GM12873 (cell line): ENCODE data around the gene CDCP1.

Experiments used
- TF ChIP-seq, protein P1 (sequence below): IDR thresholded peaks from 2 replicates; pipeline ENCODE4 v1.5.1; 2012; ENCODE audit warnings: low read depth, mild to moderate bottlenecking, moderate library complexity, low read length, control low read depth; ENCODE audit not compliant: insufficient read depth; ENCODE audit errors: missing control alignments

CDCP1 gene

DNA sequence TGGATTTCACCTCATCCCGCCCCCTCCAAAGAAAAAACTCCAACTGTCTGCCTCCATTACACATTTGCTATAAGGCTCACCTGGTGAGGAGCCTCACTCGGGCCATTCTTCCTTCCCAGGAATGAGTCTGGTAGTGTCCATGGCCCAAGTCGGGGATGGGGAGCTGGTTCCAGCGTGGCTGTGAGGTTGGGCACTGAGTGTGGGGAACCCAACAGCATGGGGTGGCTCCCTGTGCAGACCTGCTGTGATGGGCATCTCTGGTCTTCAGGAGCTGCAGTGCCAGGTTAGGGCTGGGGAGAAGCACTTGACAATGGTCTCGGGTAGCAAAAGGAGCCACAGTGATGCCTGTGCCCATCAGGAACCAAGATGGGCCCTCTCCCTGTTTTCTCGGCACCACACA is 40.7 kb upstream of the CDCP1 start:
- TF ChIP-seq, protein P1, sequence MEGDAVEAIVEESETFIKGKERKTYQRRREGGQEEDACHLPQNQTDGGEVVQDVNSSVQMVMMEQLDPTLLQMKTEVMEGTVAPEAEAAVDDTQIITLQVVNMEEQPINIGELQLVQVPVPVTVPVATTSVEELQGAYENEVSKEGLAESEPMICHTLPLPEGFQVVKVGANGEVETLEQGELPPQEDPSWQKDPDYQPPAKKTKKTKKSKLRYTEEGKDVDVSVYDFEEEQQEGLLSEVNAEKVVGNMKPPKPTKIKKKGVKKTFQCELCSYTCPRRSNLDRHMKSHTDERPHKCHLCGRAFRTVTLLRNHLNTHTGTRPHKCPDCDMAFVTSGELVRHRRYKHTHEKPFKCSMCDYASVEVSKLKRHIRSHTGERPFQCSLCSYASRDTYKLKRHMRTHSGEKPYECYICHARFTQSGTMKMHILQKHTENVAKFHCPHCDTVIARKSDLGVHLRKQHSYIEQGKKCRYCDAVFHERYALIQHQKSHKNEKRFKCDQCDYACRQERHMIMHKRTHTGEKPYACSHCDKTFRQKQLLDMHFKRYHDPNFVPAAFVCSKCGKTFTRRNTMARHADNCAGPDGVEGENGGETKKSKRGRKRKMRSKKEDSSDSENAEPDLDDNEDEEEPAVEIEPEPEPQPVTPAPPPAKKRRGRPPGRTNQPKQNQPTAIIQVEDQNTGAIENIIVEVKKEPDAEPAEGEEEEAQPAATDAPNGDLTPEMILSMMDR = no peak

DNA sequence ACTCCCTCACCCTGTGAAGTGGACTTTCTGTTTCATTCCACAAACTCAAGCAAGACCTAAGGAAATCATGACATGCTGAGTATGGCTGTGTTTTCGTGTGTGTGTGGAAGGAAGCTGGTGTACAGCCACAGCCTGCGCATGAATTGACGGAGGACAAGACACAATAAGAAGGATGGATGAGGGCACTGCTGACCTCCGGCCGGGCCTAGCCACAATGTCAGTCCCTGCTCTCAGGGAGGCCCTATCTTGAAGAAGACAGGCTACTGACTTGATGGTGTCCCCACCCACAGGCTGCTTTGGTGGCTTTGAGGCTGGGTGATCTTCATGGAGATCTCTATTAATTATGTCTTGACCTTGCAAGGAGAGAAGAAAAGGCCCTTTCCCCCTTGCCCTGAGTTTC is 39.3 kb upstream of the CDCP1 start:
- TF ChIP-seq, protein P1 = no peak

DNA sequence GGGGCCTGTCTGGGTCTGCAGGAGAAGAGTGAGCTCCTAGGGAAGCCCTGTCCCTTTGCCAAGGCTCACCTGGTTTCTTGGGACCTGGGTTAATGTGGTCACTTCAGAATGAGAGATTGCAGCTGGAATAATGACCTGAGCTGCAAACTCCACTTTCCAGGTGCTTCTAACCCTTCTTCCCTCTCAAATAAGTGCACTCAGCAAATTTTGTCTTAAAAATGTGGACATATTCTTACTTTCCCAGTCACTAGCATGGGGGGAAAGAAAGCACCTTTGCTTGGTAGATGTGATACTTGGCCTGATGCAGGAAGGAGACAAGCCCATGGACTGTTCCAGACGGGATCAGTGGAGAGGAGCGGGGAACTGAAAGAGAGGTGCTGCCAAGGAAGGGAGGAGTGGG is 38.9 kb upstream of the CDCP1 start:
- TF ChIP-seq, protein P1 = no peak

DNA sequence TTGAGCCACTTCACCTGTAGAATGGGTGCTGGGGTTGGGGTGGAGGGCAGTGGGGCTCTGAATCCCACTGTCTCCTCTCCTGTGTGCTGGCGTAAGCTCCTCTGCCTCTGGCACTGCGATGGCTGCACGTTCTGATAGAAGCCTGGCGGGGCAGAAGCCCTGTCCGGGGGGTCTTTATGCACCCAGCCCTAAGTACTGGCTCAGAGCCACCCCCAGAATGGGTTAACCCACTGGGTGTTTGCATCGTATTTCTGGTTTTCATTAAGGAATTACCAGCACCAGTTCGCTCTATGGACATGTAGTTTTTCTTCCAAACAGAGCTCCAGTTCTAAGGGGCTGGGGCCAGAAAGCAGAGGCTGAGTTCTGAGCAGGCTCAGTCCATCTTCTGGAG is 37.7 kb upstream of the CDCP1 start:
- TF ChIP-seq, protein P1 = no peak

DNA sequence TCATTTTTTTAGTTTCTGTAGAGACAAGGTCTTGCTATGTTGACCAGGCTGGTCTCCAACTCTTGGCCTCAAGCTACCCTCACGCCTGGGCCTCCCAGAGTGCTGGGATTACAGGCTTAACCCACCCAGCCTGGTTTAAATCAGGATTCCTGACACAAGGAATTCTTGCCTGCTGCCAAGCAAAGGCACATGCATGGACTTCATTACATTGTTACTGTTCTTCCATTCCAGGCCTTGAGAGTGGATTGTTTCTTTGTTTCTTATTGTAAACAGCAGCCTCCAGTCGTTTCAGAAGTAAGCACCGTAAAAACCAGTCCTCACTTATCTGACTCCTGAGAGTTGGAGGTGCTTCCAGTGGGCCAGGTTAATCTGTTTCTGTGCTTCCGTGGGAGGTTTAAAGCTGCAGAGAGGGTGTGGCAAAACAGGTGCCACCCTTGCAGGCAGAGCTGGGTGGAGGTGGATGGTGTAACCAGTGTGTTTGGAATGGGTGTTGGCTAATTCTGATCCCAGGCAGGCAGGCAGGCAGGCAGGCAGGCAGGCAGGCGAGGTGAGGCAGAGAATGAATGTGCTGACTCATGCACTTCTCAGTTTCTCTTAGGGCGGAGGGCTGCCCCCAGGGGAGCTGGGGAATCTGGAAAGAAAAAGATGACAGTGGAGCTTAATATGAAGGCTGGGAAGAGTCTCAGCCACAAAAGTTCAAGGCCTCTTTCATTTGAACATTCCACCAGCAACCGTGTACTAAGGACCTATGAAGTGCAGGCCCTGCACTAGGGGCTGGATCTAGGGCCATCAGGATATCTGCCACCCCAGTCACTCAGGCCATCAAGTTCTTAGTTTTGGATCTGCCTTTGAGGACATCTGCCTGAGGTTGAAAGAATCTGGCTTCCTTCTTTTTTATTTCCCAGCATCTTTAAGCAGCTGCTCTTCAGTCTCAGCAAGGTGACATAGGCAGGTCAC is 37.0 kb upstream of the CDCP1 start:
- TF ChIP-seq, protein P1 = no peak

DNA sequence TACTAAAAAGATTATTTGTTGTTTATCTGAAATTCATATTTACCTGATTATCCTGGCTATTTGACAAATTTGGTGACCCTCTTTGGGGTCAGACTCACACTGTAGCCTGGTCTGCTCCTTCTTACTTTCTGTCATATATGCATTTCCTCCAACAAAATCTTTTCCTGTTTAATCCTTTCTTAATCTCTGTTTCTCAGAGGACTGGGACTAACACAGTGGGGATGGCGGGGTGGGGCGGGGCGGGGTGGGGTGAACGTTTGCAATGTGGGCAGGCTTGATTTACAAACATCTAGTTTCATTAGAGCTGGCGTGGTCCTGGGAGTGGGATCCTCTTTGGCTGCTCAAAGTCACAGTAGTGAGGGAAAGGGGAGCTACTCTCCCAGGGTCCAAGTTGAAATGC is 35.3 kb upstream of the CDCP1 start:
- TF ChIP-seq, protein P1 = no peak

DNA sequence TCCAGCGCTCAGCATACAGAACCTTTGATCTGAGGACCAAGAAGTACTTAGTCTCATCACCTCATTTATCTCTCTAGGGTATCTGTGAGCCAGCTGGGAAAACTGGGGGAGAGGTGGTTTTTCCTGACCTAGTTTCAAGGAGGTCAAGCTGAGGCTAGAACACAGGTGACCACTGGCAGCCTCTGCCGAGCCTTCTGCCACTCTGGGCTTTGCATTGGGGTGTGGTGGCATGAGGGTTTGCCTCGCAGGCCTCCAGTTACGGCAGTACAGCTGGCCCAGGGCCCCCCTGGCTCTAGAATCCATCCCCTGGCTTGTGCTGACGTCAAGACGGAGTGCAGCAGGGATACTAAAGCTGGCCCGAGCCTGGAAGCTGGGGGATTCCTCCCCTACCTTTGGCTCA is 34.7 kb upstream of the CDCP1 start:
- TF ChIP-seq, protein P1 = no peak
